Left ventricle myocardium inferior (tissue), 1 donor: ENCODE results near the gene SCN4A. TPM values are rescaled to one million over a fixed set of nuclear protein-coding genes. Genes with fewer than 3 reads are reported as not detected.

Experiments
- DNase-seq: peaks from one replicate; pipeline ENCODE4 v3.0.0-alpha.2; 2020
- H3K27ac ChIP-seq: fragments of 200-600 bp; replicated peaks from 2 replicates; pipeline ENCODE4 v1.8.0; 2021
- H3K27me3 ChIP-seq: fragments of 200-600 bp; 2 replicates; pipeline ENCODE4 v1.8.0; 2021; ENCODE audit warnings: low read depth
- H3K36me3 ChIP-seq: fragments of 200-600 bp; 2 replicates; pipeline ENCODE4 v1.8.0; 2021
- H3K4me1 ChIP-seq: fragments of 200-600 bp; 2 replicates; pipeline ENCODE4 v1.8.0; 2021
- H3K4me3 ChIP-seq: fragments of 200-600 bp; 2 replicates; pipeline ENCODE4 v1.8.0; 2021; ENCODE audit warnings: mild to moderate bottlenecking, moderate library complexity
- H3K9me3 ChIP-seq: fragments of 200-600 bp; replicated peaks from 2 replicates; pipeline ENCODE4 v1.8.0; 2021
- CTCF ChIP-seq: fragments of 200-600 bp; IDR thresholded peaks from 2 replicates; pipeline ENCODE4 v1.8.0; 2021; ENCODE audit warnings: antibody characterized with exemption, mild to moderate bottlenecking, borderline replicate concordance
- intact Hi-C: fragments of 100-400 bp; cut with micrococcal nuclease; formaldehyde crosslinking; loops from one replicate; pipeline ENCODE4 v1.11.0; 2022
- total RNA-seq: library from RNA; stranded (reverse); fragmentation: NEBNext Ultra II Directional; extraction: Animal tissue kit (Norgen Biotek cat#: 25700); gene quantifications from one replicate; pipeline ENCODE4 v1.2.1, GENCODE V29; 2021
- donor health status: DM: no; HTN: yes; CAD: no; lungs with severe emphysema.

The SCN4A gene
- total RNA-seq, 1 donor from 2014 or later: 1.2 TPM

GRCh38 chr17:63988741-63989621 lies 16.3 kb upstream of the SCN4A start:
- no peak overlapping the region for H3K4me3 ChIP-seq
- no peaks in the 10 kb centered on the region for H3K9me3 ChIP-seq
- no peak for TF ChIP-seq CTCF
- intact Hi-C loops: no loop called here
- no peaks in the 10 kb centered on the region for H3K36me3 ChIP-seq
- DNase-seq: peak; percentile 11
- peaks cover 58% of the 10 kb centered on the region for H3K4me1 ChIP-seq
- H3K27me3 ChIP-seq: peaks cover 30% of the 10 kb centered on the region
- no peak overlapping the region for H3K27ac ChIP-seq

GRCh38 chr17:63988127-63988478 lies 15.4 kb upstream of the SCN4A start:
- Histone ChIP-seq H3K27ac (no peak overlapping the region), H3K27me3 (peaks cover 30% of the 10 kb centered on the region), H3K9me3 (no peaks in the 10 kb centered on the region), H3K4me1 (peaks cover 66% of the 10 kb centered on the region), H3K4me3 (no peak overlapping the region), H3K36me3 (no peaks in the 10 kb centered on the region)
- intact Hi-C loops: no loop called here
- DNase-seq: no peak
- TF ChIP-seq CTCF: no peak

- no peaks in the 10 kb centered on the region for H3K36me3 ChIP-seq
- no peak overlapping the region for H3K4me3 ChIP-seq
- peaks cover 3% of the 10 kb centered on the region for H3K9me3 ChIP-seq
- intact Hi-C loops: no loop called here
- H3K27ac ChIP-seq: peak overlapping the region; percentile 21
- DNase-seq: no peak
- TF ChIP-seq CTCF: no peak
- peaks cover 30% of the 10 kb centered on the region for H3K27me3 ChIP-seq
- peaks cover 71% of the 10 kb centered on the region for H3K4me1 ChIP-seq
These were observed 14.8 kb upstream of the SCN4A start for GRCh38 chr17:63987221-63988126.

GRCh38 chr17:63986821-63987220 lies 14.1 kb upstream of the SCN4A start:
- DNase-seq: no peak
- intact Hi-C loops: no loop called here
- TF ChIP-seq CTCF: no peak
- Histone ChIP-seq H3K27me3 (peaks cover 24% of the 10 kb centered on the region), H3K4me3 (no peak overlapping the region), H3K36me3 (no peaks in the 10 kb centered on the region), H3K4me1 (peaks cover 71% of the 10 kb centered on the region), H3K9me3 (peaks cover 9% of the 10 kb centered on the region), H3K27ac (peak overlapping the region; percentile 21)

GRCh38 chr17:63985387-63986140 lies 12.8 kb upstream of the SCN4A start:
- H3K36me3 ChIP-seq: no peaks in the 10 kb centered on the region
- H3K4me1 ChIP-seq: peaks cover 80% of the 10 kb centered on the region
- peak overlapping the region; percentile 86 for H3K27ac ChIP-seq
- peaks cover 14% of the 10 kb centered on the region for H3K27me3 ChIP-seq
- no peak for DNase-seq
- H3K4me3 ChIP-seq: no peak overlapping the region
- peaks cover 12% of the 10 kb centered on the region for H3K9me3 ChIP-seq
- no peak for TF ChIP-seq CTCF
- intact Hi-C loops: no loop called here
